Measurements from ENCODE around the gene COX5B.
A peak's percentile ranks its signal among the peaks of the same experiment; 100 is the strongest.
"Not testable (repeated sequence)": the region's sequence is repeated elsewhere in the genome, so short reads cannot be mapped to it uniquely, and the experiment has no call there.

Gene COX5B

DNA sequence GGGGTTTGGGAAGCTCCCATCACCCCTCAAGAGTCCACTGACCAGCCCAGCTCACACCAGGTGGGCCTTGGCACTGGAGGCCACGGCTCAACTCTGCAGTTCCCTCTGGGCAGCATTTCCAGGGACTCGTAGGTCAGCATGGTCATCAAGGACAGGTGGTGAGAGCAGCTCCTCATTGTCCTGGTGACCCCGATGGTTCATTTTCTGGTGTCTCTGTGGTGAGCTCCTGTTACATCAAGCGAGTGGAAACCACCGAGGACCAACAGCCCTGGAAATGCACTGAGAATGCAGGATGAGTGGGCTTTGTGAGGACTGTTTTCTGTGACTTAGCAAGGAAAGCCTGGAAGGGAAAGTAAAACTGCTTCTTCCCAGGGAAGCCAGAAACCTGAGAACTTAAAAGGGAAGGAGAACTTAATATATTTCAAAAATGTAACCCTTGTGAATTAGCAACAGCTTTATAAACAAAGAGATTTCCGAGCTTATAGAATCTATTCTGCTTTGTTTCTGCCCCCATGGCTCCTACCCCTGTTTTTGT, 26.8 kb downstream of the COX5B start:
- DNase-seq (ENCODE audit: extremely low read depth in 1 of 2, low read depth in 1 of 2) = not testable (repeated sequence)

DNA sequence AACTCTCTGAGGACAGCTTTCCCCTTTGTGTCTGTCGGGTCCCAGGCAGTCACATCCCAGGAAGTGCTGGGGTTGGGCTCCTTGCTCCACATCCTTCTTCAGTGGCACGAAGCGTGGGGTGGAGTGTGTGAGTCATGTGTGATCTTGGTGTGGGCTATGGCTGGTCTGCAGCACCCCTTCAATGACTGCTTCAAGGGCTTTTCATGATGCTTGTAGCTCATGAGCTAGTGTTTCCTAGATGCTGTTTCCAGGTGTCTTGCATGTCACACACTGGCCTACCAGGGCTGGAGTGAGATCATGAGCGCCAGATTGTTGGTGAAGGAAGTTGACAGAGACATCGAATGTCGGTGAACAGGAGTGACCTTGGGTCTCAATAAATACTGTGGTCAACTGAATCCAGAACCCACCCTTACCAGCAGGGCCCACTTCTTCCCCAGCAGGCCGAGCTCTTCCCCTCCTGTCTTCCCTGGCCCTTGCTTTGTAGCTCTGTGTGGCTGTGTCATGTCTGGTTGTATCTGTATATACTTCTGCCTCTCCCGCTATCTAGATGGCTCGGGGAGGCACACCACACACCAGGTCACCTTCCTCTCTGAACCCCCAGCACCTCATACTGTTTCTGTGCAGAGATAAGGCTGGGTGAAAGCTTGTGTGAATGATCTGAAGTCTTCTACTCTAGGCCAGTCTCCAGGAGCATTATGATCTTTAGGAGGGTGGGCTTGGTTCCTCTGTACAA, 27.5 kb downstream of the COX5B start:
- peak in 1 of 2 donors; percentile 53 for DNase-seq (ENCODE audit: extremely low read depth in 1 of 2, low read depth in 1 of 2)

DNA sequence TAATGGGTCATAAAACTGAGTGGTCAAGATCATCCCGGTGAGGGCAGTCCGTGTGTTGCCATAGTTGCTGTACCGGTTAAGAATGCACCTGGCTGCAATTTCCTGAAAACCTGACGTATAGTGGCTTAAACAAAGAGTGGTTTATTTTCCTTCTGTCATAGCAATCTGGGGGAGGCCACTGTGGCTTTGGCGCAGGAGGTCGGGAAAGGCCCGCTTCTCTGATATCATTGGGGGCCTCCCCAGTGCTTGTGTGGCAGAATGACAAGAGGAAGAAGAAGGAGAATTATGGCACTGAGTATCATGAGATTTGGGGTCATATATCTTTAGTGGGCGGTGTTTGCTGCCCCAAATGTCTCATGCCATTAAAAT, 28.0 kb downstream of the COX5B start:
- peak in 1 of 2 donors; percentile 55 for DNase-seq (ENCODE audit: extremely low read depth in 1 of 2, low read depth in 1 of 2)

GRCh38 chr2:97675430-97676113, 29.7 kb downstream of the COX5B start:
- DNase-seq (ENCODE audit: extremely low read depth in 1 of 2, low read depth in 1 of 2) = no peak

GRCh38 chr2:97676620-97677019, 30.8 kb downstream of the COX5B start:
- no peak for DNase-seq (ENCODE audit: extremely low read depth in 1 of 2, low read depth in 1 of 2)

DNA sequence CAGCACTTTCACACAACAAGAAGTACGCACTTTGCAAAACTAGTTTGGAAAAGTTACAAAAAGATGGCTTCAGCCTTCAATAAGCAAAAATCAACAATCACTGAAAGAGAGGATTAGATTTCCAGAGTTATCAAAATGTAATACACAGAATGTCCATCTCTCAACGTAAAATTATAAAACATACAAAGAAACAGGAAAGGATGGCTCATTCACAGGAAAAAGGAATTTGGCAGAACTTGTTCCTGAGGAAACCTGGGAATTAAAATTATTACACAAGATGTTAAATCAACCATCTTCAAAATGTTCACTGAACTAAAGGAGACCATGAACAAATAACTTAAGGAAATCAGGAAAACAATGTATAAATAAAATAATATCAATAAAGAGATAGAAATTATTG, 31.6 kb downstream of the COX5B start:
- no peak for DNase-seq (ENCODE audit: extremely low read depth in 1 of 2, low read depth in 1 of 2)

GRCh38 chr2:97678298-97678697, 32.4 kb downstream of the COX5B start:
- no peak for DNase-seq (ENCODE audit: extremely low read depth in 1 of 2, low read depth in 1 of 2)

DNA sequence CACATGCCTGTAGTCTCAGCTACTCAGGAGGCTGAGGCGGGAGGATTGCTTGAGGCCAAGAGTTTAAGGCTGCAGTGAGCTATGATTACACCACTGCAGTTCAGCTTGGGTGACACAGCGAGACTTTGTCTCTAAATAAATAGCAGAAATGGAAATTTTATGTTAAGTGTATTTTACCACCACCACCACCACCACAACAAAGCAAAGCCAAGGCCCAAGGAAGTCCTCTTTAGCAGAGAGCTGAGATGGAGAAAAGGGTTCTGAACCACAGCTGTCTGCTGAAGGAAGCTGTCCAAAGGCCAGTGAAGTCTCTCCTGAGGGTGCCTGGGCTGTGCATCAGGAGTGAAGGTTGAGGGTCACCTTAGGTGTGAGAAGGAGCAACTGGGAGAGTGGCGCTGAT, 41.4 kb downstream of the COX5B start:
- DNase-seq (ENCODE audit: extremely low read depth in 1 of 2, low read depth in 1 of 2) = not testable (repeated sequence)

GRCh38 chr2:97688062-97688827, 42.4 kb downstream of the COX5B start:
- no peak for DNase-seq (ENCODE audit: extremely low read depth in 1 of 2, low read depth in 1 of 2)

DNA sequence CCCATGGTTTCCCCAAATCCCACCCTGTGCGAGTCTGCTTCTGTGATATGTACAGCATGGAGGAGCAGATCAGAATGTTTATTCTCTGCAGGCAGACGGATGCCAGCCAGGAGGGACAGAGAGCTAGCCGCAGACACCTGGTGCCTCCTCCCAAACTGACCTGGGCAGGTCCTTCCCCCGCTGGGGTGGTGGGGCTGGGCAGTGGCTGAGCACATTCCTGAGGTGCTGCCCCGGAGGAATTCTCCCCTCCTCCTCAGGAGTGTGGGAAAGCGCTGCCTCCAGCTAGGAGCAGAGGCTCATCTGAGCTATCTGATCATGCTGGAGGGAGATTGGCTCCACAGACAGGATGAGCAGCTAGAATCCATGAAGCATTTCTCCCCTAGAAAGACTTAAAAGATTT, 45.3 kb downstream of the COX5B start:
- no peak for DNase-seq (ENCODE audit: extremely low read depth in 1 of 2, low read depth in 1 of 2)

- DNase-seq (ENCODE audit: extremely low read depth in 1 of 2, low read depth in 1 of 2) = no peak
Observed at GRCh38 chr2:97693476-97693875, 47.6 kb downstream of the COX5B start.

- no peak for DNase-seq (ENCODE audit: extremely low read depth in 1 of 2, low read depth in 1 of 2)
Observed at GRCh38 chr2:97695744-97696143, 49.9 kb downstream of the COX5B start.

GRCh38 chr2:97697252-97698235, 51.7 kb downstream of the COX5B start:
- DNase-seq (ENCODE audit: extremely low read depth in 1 of 2, low read depth in 1 of 2) = peak; percentile 73 to 81

Measured in stimulated activated CD8-positive, alpha-beta memory T cell treated with anti-CD3 and anti-CD28 coated beads, Interleukin-7, amount 100 ng/mL, for 48 hours (primary cell).